GM18867 (cell line): ENCODE results near the gene HBB.
A peak's percentile ranks its signal among the peaks of the same experiment; 100 is the strongest.

Experiments used
- ATAC-seq: cut with Tn5 transposase; IDR thresholded peaks from one replicate; pipeline ENCODE4 v1.9.1; 2021; ENCODE audit warnings: mild to moderate bottlenecking, moderate library complexity; ENCODE audit not compliant: unreplicated experiment

Gene HBB

GRCh38 chr11:5228124-5228523, 1.3 kb upstream of the HBB start:
- no peak for ATAC-seq

GRCh38 chr11:5227681-5228080, 810 bp upstream of the HBB start:
- ATAC-seq, result no peak

- no peak for ATAC-seq
These were observed 1.4 kb downstream of the HBB start for GRCh38 chr11:5225480-5225871.

GRCh38 chr11:5224538-5225479, 2.1 kb downstream of the HBB start:
- no peak for ATAC-seq

- ATAC-seq, result no peak
These were observed 3.2 kb downstream of the HBB start for GRCh38 chr11:5223686-5224085.

GRCh38 chr11:5223146-5223545, 3.7 kb downstream of the HBB start:
- no peak for ATAC-seq

GRCh38 chr11:5210376-5210885, 16.4 kb downstream of the HBB start:
- ATAC-seq, result no peak

- peak; percentile 68 for ATAC-seq
These were observed 22.1 kb downstream of the HBB start for GRCh38 chr11:5204787-5205186.

- ATAC-seq, result no peak
These were observed 23.5 kb downstream of the HBB start for GRCh38 chr11:5203366-5203765.

GRCh38 chr11:5200582-5200981, 26.3 kb downstream of the HBB start, which contains the start of gene OR51V1:
Gene OR51V1, minus strand, starts transcription at chr11:5200682. Its CDS starts 0 bp downstream, at chr11:5200682.
- no peak for ATAC-seq

GRCh38 chr11:5198285-5198684, 28.6 kb downstream of the HBB start:
- no peak for ATAC-seq

GRCh38 chr11:5197536-5197935, 29.3 kb downstream of the HBB start:
- no peak for ATAC-seq

- no peak for ATAC-seq
These were observed 30.1 kb downstream of the HBB start for GRCh38 chr11:5196731-5197130.

GRCh38 chr11:5196067-5196466, 30.8 kb downstream of the HBB start:
- ATAC-seq, result no peak

- no peak for ATAC-seq
These were observed 34.1 kb downstream of the HBB start for GRCh38 chr11:5192738-5193137.

GRCh38 chr11:5188201-5188600, 38.7 kb downstream of the HBB start:
- no peak for ATAC-seq

GRCh38 chr11:5178046-5178837, 48.6 kb downstream of the HBB start:
- no peak for ATAC-seq
